GM19467 (cell line): ENCODE measurements around the gene CCDC63.

ENCODE experiments used
- ATAC-seq: cut with Tn5 transposase; IDR thresholded peaks from one replicate; pipeline ENCODE4 v1.9.1; 2021; ENCODE audit warnings: mild to moderate bottlenecking, moderate library complexity; ENCODE audit not compliant: unreplicated experiment

The CCDC63 gene

GRCh38 chr12:110920324-110920910 lies 73.6 kb downstream of the CCDC63 start, which contains the start of gene MYL2:
TSS of gene MYL2 (minus strand) at chr12:110920579. CDS start at chr12:110920529, 50 bp downstream.
- ATAC-seq, result no peak

GRCh38 chr12:110921262-110921661 lies 74.5 kb downstream of the CCDC63 start:
- ATAC-seq, result no peak

- no peak for ATAC-seq
Observed at GRCh38 chr12:110922652-110923051, 75.9 kb downstream of the CCDC63 start.

GRCh38 chr12:110923192-110923591 lies 76.4 kb downstream of the CCDC63 start:
- ATAC-seq, result no peak

- no peak for ATAC-seq
Observed at GRCh38 chr12:110923692-110924334, 77.0 kb downstream of the CCDC63 start.

DNA sequence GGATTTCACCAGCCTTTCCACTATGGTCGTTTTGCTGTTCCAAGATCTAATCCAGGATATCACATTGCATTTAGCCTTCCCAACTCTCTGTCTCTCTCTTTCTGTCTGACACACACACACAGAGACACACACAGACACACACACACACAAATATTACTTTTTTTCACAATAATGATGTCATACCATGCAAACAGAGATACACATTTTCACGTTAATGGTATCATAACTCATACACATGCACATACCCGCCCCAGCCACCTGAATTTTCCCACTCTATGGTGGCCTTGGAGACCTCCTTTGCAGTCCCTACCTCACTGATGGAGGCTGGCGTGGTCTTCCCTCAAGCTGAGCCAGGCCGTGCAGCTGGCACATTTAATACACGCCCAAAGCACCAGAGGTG lies 80.8 kb downstream of the CCDC63 start:
- no peak for ATAC-seq

- no peak for ATAC-seq
Observed at GRCh38 chr12:110928700-110929099, 81.9 kb downstream of the CCDC63 start.

DNA sequence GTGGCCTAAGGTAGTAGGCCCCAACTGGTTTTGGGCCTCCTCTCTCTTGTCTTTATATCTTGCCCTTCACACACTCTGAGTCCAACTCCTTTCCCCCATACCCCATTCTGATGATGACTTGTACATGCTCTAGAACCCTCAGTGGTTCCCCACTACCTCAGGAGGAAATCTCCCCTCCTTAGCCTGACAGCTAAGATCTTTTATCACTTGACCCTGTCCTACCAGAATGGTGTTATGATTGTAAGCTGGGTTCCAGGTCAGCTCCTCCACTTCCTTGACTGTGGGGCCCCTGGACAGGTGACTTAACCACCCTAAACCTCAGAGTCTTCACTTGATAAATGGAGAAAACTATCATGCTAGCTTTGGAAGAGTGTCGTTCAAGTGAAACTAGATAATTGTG lies 83.0 kb downstream of the CCDC63 start:
- ATAC-seq, result no peak

DNA sequence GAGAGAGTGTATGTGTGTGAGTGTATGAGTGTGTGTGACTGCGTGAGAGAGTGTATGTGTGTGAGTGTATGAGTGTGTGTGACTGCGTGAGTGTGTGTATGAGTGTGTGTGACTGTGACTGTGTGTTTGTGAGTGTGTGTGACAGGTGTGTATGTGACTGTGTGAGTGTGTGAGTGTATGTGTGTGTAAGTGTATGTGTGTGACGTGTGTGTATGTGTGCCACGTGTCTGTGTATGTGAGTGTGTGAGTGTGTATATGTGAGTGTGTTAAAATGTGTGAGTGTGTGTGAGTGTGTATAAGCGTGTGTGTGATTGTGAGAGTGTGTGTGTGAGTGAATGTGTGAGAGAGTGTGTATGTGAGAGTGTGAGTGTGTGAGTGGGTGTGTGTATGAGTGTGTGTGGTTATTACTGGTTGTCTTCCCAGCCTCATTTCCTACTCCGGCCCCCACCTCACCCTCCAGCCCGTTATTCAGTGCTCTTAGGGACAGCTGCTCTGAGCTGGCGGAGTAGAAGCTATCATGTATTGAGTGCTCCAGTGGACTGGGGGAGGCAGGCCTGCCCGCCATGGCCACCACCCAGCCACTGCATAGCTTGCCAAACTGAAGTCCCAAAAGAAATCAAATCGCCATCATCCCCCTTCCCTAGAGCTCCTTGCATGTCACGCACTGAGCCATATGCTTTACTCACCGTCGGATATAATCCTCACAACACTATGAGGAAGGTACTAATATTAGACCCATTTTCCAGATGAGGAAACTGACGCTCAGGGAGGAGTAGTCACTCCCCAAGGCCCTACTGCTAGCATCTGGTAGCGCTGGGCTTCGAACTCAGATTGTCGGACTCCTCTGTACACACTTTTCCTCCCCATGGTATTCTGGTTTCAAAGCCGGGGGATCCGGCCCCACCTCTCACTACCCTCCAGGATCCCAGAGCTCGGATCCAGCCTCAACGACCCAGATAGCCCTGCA lies 83.8 kb downstream of the CCDC63 start:
- no peak for ATAC-seq

GRCh38 chr12:110931315-110931728 lies 84.5 kb downstream of the CCDC63 start:
- ATAC-seq, result no peak

- ATAC-seq, result no peak
Observed at GRCh38 chr12:110932046-110932445, 85.3 kb downstream of the CCDC63 start.

GRCh38 chr12:110933326-110933974 lies 86.7 kb downstream of the CCDC63 start:
- ATAC-seq, result no peak

GRCh38 chr12:110934093-110934852 lies 87.5 kb downstream of the CCDC63 start:
- no peak for ATAC-seq

DNA sequence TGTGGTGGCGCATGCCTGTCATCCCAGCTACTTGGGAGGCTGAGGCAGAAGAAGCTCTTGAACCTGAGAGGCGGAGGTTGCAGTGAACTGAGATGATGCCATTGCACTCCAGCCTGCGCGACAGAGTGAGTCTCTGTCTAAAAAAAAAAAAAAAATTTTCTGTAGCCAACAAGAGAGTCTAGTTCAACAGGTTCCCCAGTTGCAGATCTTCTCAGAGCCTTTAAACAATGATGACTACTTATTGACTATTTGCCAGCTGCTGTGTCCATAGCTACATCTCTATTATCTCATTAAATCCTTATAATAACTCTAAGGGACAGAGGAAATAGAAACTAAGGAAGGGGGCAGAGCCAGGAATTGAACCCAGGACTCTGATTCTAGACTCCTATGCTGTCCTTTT lies 88.8 kb downstream of the CCDC63 start:
- ATAC-seq, result no peak

GRCh38 chr12:110936367-110937103 lies 89.7 kb downstream of the CCDC63 start:
- ATAC-seq, result no peak

GRCh38 chr12:110937104-110937641 lies 90.4 kb downstream of the CCDC63 start:
- no peak for ATAC-seq

- ATAC-seq, result no peak
Observed at GRCh38 chr12:110940296-110940695, 93.5 kb downstream of the CCDC63 start.

GRCh38 chr12:110940933-110941332 lies 94.1 kb downstream of the CCDC63 start:
- ATAC-seq, result no peak

DNA sequence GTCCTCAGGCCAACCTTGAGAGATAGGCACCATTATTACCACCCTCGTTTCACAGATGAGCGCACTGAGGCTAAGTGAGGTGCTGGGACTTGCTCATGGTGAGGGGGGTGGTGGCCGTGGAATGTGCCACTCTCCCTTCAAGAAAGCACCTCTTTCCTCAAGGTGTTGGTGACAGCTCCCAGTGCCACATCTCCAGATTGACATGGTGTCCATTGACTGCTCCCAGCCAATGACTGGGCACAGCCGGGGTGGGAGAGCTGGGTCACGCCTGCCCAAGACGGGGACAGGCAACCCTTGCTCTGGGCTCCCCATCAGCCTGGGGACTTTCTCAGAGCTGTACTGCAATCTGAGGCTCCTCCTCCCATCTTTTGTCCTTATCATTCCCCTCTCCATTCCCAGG lies 94.6 kb downstream of the CCDC63 start:
- no peak for ATAC-seq
